ENCODE data around the gene MAN1C1. TPM values are rescaled to one million over a fixed set of nuclear protein-coding genes. Genes with fewer than 3 reads are reported as not detected.

MAN1C1 gene
- total and polyA plus RNA-seq, 10 of the 15 experiments (the other 5 are each of a cell fraction or from before 2014, with no cell fraction given), result 0.12 to 0.56 (median 0.22) TPM; not detected in 3

DNA sequence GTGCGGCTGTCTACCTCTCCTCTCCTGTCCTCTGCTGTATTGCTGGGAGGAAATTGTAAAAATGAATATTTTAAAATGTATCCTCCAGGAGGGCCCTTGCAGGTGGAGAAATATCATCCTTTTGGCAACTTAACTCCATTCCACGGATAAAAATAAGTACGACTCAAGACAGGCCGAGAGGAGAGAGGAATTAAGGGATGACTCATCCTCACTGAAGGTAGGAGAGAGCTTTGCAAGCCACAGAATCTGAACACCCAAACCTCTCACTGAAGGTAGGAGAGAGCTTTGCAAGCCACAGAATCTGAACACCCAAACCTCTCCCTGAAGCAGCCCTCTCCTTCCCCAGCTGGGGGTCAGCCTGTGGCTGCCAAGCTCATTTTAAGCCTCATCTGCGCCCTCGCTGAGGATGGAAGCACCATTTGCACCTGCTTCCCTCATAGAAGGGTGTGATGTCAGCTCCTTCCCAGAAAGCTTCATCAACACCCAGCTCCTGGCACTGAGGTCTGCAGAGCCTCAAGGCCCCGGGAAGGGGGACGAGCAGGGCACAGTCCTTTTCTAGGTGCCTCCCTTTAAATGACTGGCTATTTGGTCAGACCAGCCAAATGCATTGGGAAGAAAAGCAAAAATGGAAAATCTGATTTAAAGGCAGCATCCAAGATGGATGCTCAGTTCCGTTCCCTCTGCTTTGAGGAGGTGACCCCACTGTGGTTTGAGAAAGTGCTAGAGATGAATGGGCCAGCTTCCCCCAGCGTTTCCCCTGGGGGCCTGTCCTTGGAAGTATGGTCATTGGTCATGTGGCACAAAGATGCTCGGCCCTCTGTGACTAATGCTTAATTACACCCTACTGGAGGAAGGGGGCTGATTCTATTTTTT lies 170.5 kb downstream of the MAN1C1 start:
- intact Hi-C loops (cut with micrococcal nuclease; ENCODE audit: unreplicated experiment), result no loop called here
- no peak overlapping the region for H2AFZ ChIP-seq (ENCODE audit: control insufficient read depth, low read depth, low read length)
- POLR2A ChIA-PET, result no interaction called here
- H4K20me1 ChIP-seq (ENCODE audit: control insufficient read depth, insufficient read depth), result no peaks in the 10 kb centered on the region
- TF ChIP-seq NRF1 (conservative IDR thresholded peaks at IDR 0.05; ENCODE audit: low read depth, low read length) (no peak), RUNX3 (IDR thresholded peaks at IDR 0.05; ENCODE audit: low read length) (0 out of 2 replicates have a peak, but pooled peaks have one; percentile 21)
- ATAC-seq (peak; percentile 64), FAIRE-seq (no peak), DNase-seq (ENCODE audit: low read depth, low spot score) (no peak)
- SMC1A ChIA-PET (ENCODE audit: uncharacterized antibody, unreplicated experiment), result interaction anchor here (0.6 to 1.5 kb wide), 2 partner anchors 9 to 25 kb away, joined by 4 to 6 read pairs; no protein-coding TSS in a partner anchor
- H3K9ac ChIP-seq (ENCODE audit: control insufficient read depth, insufficient read depth, low read length), result no peak overlapping the region
- H3K79me2 ChIP-seq (ENCODE audit: control insufficient read depth, insufficient read depth, low read length), result no peaks in the 10 kb centered on the region
- H3K4me1 ChIP-seq (ENCODE audit: control insufficient read depth, insufficient read depth, low read length), result no peaks in the 10 kb centered on the region
- H3K4me3 ChIP-seq, result no peak overlapping the region
- H3K27ac ChIP-seq (ENCODE audit: control insufficient read depth, insufficient read depth), result no peak overlapping the region
- H3K4me2 ChIP-seq (ENCODE audit: control insufficient read depth, insufficient read depth), result no peak overlapping the region
- H3K9me3 ChIP-seq (replicated peaks; ENCODE audit: control insufficient read depth, insufficient read depth, low read length), result no peaks in the 10 kb centered on the region
- RAD21 ChIA-PET (ENCODE audit: unreplicated experiment), result interaction anchor here (0.5 to 1.6 kb wide), 3 partner anchors 111 to 704 kb away, joined by 3 to 4 read pairs (median 4); no protein-coding TSS in a partner anchor
- CTCF ChIA-PET, result interaction anchor here (1.1 to 1.5 kb wide), 2 partner anchors 16 to 18 kb away, joined by 3 to 6 read pairs; no protein-coding TSS in a partner anchor
- H3K27me3 ChIP-seq (replicated peaks in 1 of 2; ENCODE audit: control insufficient read depth in 2 of 2, insufficient read depth in 2 of 2, low read length in 1 of 2), result peaks cover 4 to 6% of the 10 kb centered on the region in 2 experiments
- 33% methylated on average over 11 of the region's 11 CpGs for WGBS (ENCODE audit: insufficient coverage, insufficient replicate concordance, low lambda C conversion rate, missing lambda C conversion rate)
- in situ Hi-C loops (cut with MboI), result no loop called here
- no peaks in the 10 kb centered on the region for H3K36me3 ChIP-seq (ENCODE audit: control insufficient read depth in 2 of 2, insufficient read depth in 2 of 2, low read length in 1 of 2)
- no TSS peak for BruUV-seq (replicated peaks)

DNA sequence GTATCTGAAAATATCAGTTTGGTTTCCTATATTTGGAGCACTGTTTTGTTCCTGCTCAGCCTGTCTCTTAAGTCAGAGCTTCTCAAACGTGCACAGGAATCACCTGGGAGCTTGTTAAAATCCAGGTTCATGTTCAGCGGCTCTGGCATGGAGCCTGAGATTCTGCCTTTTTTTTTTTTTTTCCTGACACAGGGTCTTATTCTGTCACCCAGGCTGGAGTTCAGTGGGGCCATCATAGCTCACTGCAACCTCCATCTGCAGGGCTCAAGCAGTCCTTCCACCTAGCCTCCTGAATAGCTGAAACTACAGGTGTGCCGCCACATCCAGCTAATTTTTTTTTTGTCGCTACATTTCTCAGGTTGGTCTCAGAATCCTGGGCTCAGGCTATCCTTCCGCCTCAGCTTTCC lies 171.2 kb downstream of the MAN1C1 start:
- no peaks in the 10 kb centered on the region for H3K9me3 ChIP-seq (replicated peaks; ENCODE audit: control insufficient read depth, insufficient read depth, low read length)
- H3K79me2 ChIP-seq (ENCODE audit: control insufficient read depth, insufficient read depth, low read length), result no peaks in the 10 kb centered on the region
- no peak overlapping the region for H3K27ac ChIP-seq (ENCODE audit: control insufficient read depth, insufficient read depth)
- ChIA-PET RAD21 (ENCODE audit: unreplicated experiment) (interaction anchor here (0.5 to 0.8 kb wide), 2 partner anchors 112 to 704 kb away, joined by 3 to 4 read pairs; no protein-coding TSS in a partner anchor), SMC1A (ENCODE audit: uncharacterized antibody, unreplicated experiment) (interaction anchor here (0.6 to 1.5 kb wide), 2 partner anchors 8 to 26 kb away, joined by 4 to 6 read pairs; no protein-coding TSS in a partner anchor), POLR2A (interaction anchor here (0.5 kb wide), 1 partner anchor 208 kb away, joined by 3 read pairs; no protein-coding TSS in a partner anchor), CTCF (interaction anchor here (0.7 to 1.5 kb wide), 3 partner anchors 15 to 239 kb away, joined by 3 to 6 read pairs (median 3); no protein-coding TSS in a partner anchor)
- no peak overlapping the region for H3K4me2 ChIP-seq (ENCODE audit: control insufficient read depth, insufficient read depth)
- no peak overlapping the region for H3K4me3 ChIP-seq
- no peaks in the 10 kb centered on the region for H3K4me1 ChIP-seq (ENCODE audit: control insufficient read depth, insufficient read depth, low read length)
- DNase-seq (ENCODE audit: low read depth, low spot score), result no peak
- no peaks in the 10 kb centered on the region for H4K20me1 ChIP-seq (ENCODE audit: control insufficient read depth, insufficient read depth)
- H3K36me3 ChIP-seq (ENCODE audit: control insufficient read depth in 2 of 2, insufficient read depth in 2 of 2, low read length in 1 of 2), result no peaks in the 10 kb centered on the region
- no peak for FAIRE-seq
- no peak overlapping the region for H3K9ac ChIP-seq (ENCODE audit: control insufficient read depth, insufficient read depth, low read length)
- no peak overlapping the region for H2AFZ ChIP-seq (ENCODE audit: control insufficient read depth, low read depth, low read length)
- peaks cover 4 to 6% of the 10 kb centered on the region in 2 experiments for H3K27me3 ChIP-seq (replicated peaks in 1 of 2; ENCODE audit: control insufficient read depth in 2 of 2, insufficient read depth in 2 of 2, low read length in 1 of 2)
- no peak for ATAC-seq
- 53% methylated on average over 5 of the region's 5 CpGs for WGBS (ENCODE audit: insufficient coverage, insufficient replicate concordance, low lambda C conversion rate, missing lambda C conversion rate)
- BruUV-seq (replicated peaks), result no TSS peak
- in situ Hi-C loops (cut with MboI) (no loop called here), intact Hi-C loops (cut with micrococcal nuclease; ENCODE audit: unreplicated experiment) (no loop called here)
- no peak for TF ChIP-seq DPF2 (IDR thresholded peaks at IDR 0.05)
- TF ChIP-seq, protein P1, sequence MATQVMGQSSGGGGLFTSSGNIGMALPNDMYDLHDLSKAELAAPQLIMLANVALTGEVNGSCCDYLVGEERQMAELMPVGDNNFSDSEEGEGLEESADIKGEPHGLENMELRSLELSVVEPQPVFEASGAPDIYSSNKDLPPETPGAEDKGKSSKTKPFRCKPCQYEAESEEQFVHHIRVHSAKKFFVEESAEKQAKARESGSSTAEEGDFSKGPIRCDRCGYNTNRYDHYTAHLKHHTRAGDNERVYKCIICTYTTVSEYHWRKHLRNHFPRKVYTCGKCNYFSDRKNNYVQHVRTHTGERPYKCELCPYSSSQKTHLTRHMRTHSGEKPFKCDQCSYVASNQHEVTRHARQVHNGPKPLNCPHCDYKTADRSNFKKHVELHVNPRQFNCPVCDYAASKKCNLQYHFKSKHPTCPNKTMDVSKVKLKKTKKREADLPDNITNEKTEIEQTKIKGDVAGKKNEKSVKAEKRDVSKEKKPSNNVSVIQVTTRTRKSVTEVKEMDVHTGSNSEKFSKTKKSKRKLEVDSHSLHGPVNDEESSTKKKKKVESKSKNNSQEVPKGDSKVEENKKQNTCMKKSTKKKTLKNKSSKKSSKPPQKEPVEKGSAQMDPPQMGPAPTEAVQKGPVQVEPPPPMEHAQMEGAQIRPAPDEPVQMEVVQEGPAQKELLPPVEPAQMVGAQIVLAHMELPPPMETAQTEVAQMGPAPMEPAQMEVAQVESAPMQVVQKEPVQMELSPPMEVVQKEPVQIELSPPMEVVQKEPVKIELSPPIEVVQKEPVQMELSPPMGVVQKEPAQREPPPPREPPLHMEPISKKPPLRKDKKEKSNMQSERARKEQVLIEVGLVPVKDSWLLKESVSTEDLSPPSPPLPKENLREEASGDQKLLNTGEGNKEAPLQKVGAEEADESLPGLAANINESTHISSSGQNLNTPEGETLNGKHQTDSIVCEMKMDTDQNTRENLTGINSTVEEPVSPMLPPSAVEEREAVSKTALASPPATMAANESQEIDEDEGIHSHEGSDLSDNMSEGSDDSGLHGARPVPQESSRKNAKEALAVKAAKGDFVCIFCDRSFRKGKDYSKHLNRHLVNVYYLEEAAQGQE (IDR thresholded peaks at IDR 0.05; ENCODE audit: low read depth, low read length), result no peak
- no peak for TF ChIP-seq SUZ12 (IDR thresholded peaks at IDR 0.05; ENCODE audit: unreplicated experiment)
- TF ChIP-seq NBN (IDR thresholded peaks at IDR 0.05), result no peak
- TF ChIP-seq YY1 (IDR thresholded peaks at IDR 0.05; ENCODE audit: low read depth, low read length), result no peak
- no peak for TF ChIP-seq ESRRA (IDR thresholded peaks at IDR 0.05; ENCODE audit: low read length)
- no peak for TF ChIP-seq ETV6 (conservative IDR thresholded peaks at IDR 0.05 in 1 of 2, IDR thresholded peaks at IDR 0.05 in 1 of 2; ENCODE audit: borderline replicate concordance in 1 of 2, low read depth in 1 of 2)
- TF ChIP-seq POLR2AphosphoS5 (IDR thresholded peaks at IDR 0.05; ENCODE audit: low read length), result no peak

Data from GM12878 (cell line).